ENCODE results near the gene RPL21.
"Not testable (repeated sequence)": the region's sequence is repeated elsewhere in the genome, so short reads cannot be mapped to it uniquely, and the experiment has no call there.

Gene RPL21

GRCh38 chr13:27283906-27284493 is 32.6 kb downstream of the RPL21 start:
- no peak for DNase-seq (ENCODE audit: low read depth in 2 of 2, low spot score in 1 of 2)

- no peak for DNase-seq (ENCODE audit: low read depth in 2 of 2, low spot score in 1 of 2)
Measured at GRCh38 chr13:27288392-27288791, 37.0 kb downstream of the RPL21 start.

- no peak for DNase-seq (ENCODE audit: low read depth in 2 of 2, low spot score in 1 of 2)
Measured at GRCh38 chr13:27289011-27289665, 37.8 kb downstream of the RPL21 start.

GRCh38 chr13:27290715-27291114 is 39.4 kb downstream of the RPL21 start:
- DNase-seq (ENCODE audit: low read depth in 2 of 2, low spot score in 1 of 2) = no peak

GRCh38 chr13:27291967-27292366 is 40.6 kb downstream of the RPL21 start:
- not testable (repeated sequence) for DNase-seq (ENCODE audit: low read depth in 2 of 2, low spot score in 1 of 2)

- DNase-seq (ENCODE audit: low read depth in 2 of 2, low spot score in 1 of 2) = no peak
Measured at GRCh38 chr13:27293076-27293691, 41.8 kb downstream of the RPL21 start.

GRCh38 chr13:27293873-27294515 is 42.6 kb downstream of the RPL21 start:
- no peak for DNase-seq (ENCODE audit: low read depth in 2 of 2, low spot score in 1 of 2)

GRCh38 chr13:27295096-27295495 is 43.7 kb downstream of the RPL21 start:
- no peak for DNase-seq (ENCODE audit: low read depth in 2 of 2, low spot score in 1 of 2)

GRCh38 chr13:27295660-27296059 is 44.3 kb downstream of the RPL21 start:
- no peak for DNase-seq (ENCODE audit: low read depth in 2 of 2, low spot score in 1 of 2)

GRCh38 chr13:27296496-27296895 is 45.1 kb downstream of the RPL21 start:
- DNase-seq (ENCODE audit: low read depth in 2 of 2, low spot score in 1 of 2) = no peak

- no peak for DNase-seq (ENCODE audit: low read depth in 2 of 2, low spot score in 1 of 2)
Measured at GRCh38 chr13:27298849-27299248, 47.5 kb downstream of the RPL21 start.

- DNase-seq (ENCODE audit: low read depth in 2 of 2, low spot score in 1 of 2) = not testable (repeated sequence)
Measured at GRCh38 chr13:27300406-27300805, 49.0 kb downstream of the RPL21 start.

- no peak for DNase-seq (ENCODE audit: low read depth in 2 of 2, low spot score in 1 of 2)
Measured at GRCh38 chr13:27300941-27301586, 49.7 kb downstream of the RPL21 start.

- DNase-seq (ENCODE audit: low read depth in 2 of 2, low spot score in 1 of 2) = no peak
Measured at GRCh38 chr13:27302643-27303262, 51.4 kb downstream of the RPL21 start.

- no peak for DNase-seq (ENCODE audit: low read depth in 2 of 2, low spot score in 1 of 2)
Measured at GRCh38 chr13:27304099-27304498, 52.7 kb downstream of the RPL21 start.

- no peak for DNase-seq (ENCODE audit: low read depth in 2 of 2, low spot score in 1 of 2)
Measured at GRCh38 chr13:27304611-27305010, 53.3 kb downstream of the RPL21 start.
